HG02840 (cell line): Measurements from ENCODE around the gene HEXD.
A peak's percentile ranks its signal among the peaks of the same experiment; 100 is the strongest.
"Not testable (repeated sequence)": the region's sequence is repeated elsewhere in the genome, so short reads cannot be mapped to it uniquely, and the experiment has no call there.

Source experiments
- ATAC-seq: cut with Tn5 transposase; IDR thresholded peaks from one replicate; pipeline ENCODE4 v1.9.1; 2021; ENCODE audit warnings: mild to moderate bottlenecking, moderate library complexity, moderate number of reproducible peaks; ENCODE audit not compliant: unreplicated experiment, low FRiP score

HEXD gene

GRCh38 chr17:82418001-82418986 lies at the start of gene HEXD, which contains the start of gene OGFOD3:
TSS of gene HEXD (plus strand) at chr17:82418347. CDS start at chr17:82419800, 1,453 bp downstream.
TSS of gene OGFOD3 (minus strand) at chr17:82418586. CDS start at chr17:82418485, 101 bp downstream.
- peak; percentile 81 for ATAC-seq

GRCh38 chr17:82369211-82369610 lies 48.9 kb upstream of the HEXD start:
- ATAC-seq, result no peak

GRCh38 chr17:82370471-82371332 lies 47.4 kb upstream of the HEXD start:
- ATAC-seq, result no peak

- no peak for ATAC-seq
These were observed 46.6 kb upstream of the HEXD start, which contains the start of gene UTS2R for GRCh38 chr17:82371333-82372248. TSS of gene UTS2R (plus strand) at chr17:82371765. CDS start at chr17:82374325, 2,560 bp downstream.

- ATAC-seq, result no peak
These were observed 45.7 kb upstream of the HEXD start for GRCh38 chr17:82372249-82373071.

- ATAC-seq, result not testable (repeated sequence)
These were observed 45.1 kb upstream of the HEXD start for GRCh38 chr17:82373072-82373452.

GRCh38 chr17:82373731-82374625 lies 44.2 kb upstream of the HEXD start:
- no peak for ATAC-seq

- ATAC-seq, result no peak
These were observed 43.4 kb upstream of the HEXD start for GRCh38 chr17:82374626-82375331.

GRCh38 chr17:82375359-82376041 lies 42.6 kb upstream of the HEXD start:
- ATAC-seq, result no peak

GRCh38 chr17:82376042-82376730 lies 42.0 kb upstream of the HEXD start:
- ATAC-seq, result no peak

GRCh38 chr17:82377294-82377693 lies 40.9 kb upstream of the HEXD start:
- not testable (repeated sequence) for ATAC-seq

- no peak for ATAC-seq
These were observed 40.0 kb upstream of the HEXD start for GRCh38 chr17:82377924-82378740.

GRCh38 chr17:82378741-82379021 lies 39.5 kb upstream of the HEXD start:
- ATAC-seq, result no peak

- no peak for ATAC-seq
These were observed 37.1 kb upstream of the HEXD start for GRCh38 chr17:82380860-82381702.

GRCh38 chr17:82381703-82382009 lies 36.5 kb upstream of the HEXD start:
- not testable (repeated sequence) for ATAC-seq
